COLO829 (cell line): ENCODE measurements around the gene INTS11.

Experiments used
- DNase-seq: peaks from one replicate; pipeline ENCODE4 v3.0.0; 2012; ENCODE audit warnings: low spot score

Gene INTS11

DNA sequence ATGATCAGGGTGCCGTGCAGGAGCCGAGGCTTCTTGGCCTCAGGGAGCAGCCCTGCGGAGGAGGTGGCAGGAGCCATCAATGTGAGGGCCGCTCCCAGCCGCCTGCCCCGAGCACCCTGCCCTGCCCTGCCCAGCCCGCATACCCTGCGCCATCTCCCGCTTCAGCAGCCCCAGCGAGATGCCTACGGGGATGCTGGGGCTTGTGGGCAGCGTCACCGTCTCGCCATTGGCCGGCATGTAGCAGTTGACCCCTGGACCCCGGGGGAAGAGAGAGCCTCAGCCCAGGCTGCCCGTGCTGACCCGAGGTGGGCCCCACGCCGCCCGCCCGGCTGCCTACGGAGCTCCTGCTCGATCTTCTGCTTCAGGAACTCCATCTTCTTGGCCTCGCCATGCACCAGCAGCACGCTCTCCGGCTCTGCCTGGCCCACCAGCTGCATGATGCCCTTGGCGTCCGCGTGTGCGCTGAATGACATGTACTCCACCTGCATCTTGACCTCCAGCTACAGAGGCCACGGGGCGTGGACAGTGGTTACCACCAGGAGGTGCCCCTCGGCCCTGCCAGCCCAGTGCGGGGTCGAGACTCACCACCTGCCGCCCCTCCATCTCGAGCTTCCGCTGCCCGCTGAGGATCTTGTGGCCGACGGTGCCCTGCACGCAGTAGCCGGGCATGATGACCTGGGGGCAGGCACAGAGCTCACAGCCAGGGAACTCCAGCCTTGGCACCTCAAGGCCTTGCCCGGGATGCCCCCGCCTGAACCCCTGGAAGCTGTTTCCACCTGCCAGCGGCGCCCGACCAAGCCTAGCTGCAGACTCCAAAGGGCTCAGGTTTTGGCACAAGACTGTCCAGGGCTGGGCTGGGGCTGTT is 11.8 kb downstream of the INTS11 start:
- no peak for DNase-seq

DNA sequence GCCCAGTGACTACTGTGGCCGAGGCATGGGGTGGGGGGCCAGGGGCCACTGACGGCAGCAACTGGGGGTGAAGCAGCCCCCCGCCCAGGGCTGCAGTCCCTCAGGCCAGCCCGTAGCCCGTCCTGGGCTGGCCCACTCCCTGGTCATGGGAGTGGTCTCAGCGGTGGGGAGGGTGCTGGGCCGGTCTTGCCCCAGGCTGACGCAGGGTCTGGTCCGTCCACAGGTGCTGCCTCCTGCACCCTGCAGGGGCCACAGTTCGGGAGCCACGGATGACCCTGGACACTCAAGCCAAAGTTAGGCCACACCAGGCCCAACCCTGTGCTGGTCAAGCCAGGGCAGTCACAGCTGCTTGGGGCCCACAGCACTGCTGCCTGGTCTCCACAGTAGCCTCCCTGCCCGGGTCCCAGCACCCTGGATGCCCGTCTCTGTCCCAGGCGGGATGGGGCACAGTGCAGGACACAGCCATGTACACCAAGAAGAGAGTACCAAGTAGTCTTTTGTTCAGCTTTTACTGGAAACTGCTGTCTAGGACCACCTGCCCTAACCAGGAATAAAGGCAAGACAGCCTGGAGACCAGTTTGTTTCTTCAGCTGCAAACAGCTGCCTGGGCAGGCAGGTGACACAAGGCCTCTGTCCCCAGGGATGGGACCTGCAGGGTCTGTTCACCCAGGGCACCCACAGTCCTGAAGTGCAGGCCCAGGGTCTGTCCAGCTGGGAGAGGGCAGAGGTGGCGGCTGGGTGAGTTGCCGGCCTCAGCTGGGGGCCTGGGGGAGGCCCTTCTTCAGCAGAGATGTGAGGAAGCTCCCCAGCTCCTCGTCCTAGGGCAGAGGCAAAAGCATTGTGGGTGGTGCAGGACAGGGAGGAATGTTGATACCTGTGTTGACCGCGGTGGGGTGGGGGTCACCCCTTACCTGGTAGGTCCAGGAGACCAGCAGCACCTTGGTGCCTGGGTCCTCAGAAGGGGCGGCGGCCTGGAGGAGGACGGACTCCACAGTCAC is 13.1 kb downstream of the INTS11 start:
- DNase-seq: no peak

- DNase-seq: no peak
These were observed 13.9 kb downstream of the INTS11 start for GRCh38 chr1:1310476-1311053.

- DNase-seq: no peak
These were observed 14.4 kb downstream of the INTS11 start for GRCh38 chr1:1310109-1310385.

- no peak for DNase-seq
These were observed 15.0 kb downstream of the INTS11 start for GRCh38 chr1:1309251-1310108.

DNA sequence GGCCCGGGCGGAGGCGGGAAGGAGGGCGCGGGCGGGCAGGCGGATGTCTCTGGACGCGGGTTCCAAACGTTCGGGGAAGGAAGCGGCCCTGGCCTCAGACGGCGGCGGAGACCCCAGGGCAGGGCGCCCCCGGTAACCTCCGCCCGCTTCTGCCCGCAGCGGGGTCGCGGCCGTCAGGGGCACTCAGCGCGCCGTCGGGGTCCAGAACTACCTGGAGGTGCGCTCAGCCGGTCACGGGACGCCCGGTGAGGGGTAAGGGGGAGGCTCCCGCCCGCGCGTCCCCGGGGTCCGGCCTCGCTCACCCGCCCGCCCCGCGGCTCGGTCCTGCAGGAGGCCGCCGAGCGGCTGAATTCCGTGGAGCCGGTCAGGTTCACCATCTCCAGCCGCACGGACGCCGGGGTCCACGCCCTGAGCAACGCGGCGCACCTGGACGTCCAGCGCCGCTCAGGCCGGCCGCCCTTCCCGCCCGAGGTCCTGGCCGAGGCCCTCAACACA is 15.7 kb downstream of the INTS11 start:
- no peak for DNase-seq

- DNase-seq: peak; percentile 94
These were observed 16.3 kb downstream of the INTS11 start, which contains the start of the genes ACAP3 and PUSL1 for GRCh38 chr1:1307923-1308755. ACAP3 (minus strand) TSS chr1:1307930; CDS start chr1:1307815, 115 bp downstream. PUSL1 (plus strand) TSS chr1:1308597; CDS start chr1:1308644, 47 bp downstream.

DNA sequence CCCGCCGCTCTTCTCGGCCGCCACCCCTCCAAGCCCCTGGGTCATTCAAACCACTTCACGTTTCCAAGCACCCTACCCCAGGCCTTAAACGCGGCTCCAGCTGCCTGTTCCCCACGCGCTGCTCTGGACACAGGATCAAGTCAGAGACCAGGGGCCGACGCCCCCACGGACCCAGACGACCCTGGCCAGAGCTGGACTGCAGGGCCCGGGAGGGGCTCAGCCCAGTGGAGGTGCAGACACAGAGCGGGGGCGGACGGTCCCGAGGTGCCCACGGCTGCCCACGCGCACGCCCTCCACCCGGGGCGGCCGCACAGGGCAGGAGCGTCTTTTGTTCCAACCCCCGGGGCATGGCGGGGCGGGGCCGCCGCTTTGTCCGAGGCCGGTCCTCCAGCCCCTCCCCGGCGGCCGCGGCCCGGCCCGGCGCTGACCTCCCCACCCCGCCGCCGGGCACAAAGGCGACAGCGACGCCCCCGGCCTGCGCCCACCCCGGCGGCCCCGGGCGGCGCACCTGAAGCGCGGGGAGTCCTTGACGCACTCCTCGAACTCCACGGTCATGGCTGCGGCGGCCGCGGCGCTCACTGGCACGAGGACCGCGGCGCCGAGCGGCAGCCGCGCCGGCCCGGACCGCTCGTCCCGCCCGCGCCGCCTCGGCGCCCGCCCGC is 17.1 kb downstream of the INTS11 start:
- no peak for DNase-seq

DNA sequence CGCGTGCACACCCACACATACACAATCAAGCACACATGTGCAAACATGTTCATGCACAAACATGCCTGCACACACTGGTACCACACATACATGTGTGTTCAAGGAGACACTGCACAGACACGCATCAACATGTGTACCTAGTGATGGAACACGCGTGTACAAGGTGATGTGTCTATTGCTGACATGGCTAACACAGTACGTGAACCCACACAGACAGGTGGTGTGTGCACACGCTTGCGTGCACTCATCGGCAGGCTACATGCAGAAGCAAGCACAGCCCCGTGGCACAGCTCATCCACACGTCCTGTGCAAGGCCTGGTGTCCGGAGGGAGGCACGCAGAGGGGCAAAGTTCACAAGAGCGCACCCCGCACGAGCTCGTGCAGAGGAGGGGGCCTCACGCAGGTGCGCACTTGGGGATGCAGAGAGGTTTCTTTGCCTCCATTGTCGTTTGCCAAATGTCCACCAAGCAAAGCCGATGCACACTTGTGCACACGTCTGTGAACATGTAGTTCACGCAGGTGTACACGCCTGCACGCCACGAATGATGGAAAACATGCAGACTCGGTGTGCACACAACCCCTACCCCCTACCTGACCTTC is 17.7 kb downstream of the INTS11 start:
- DNase-seq: no peak

DNA sequence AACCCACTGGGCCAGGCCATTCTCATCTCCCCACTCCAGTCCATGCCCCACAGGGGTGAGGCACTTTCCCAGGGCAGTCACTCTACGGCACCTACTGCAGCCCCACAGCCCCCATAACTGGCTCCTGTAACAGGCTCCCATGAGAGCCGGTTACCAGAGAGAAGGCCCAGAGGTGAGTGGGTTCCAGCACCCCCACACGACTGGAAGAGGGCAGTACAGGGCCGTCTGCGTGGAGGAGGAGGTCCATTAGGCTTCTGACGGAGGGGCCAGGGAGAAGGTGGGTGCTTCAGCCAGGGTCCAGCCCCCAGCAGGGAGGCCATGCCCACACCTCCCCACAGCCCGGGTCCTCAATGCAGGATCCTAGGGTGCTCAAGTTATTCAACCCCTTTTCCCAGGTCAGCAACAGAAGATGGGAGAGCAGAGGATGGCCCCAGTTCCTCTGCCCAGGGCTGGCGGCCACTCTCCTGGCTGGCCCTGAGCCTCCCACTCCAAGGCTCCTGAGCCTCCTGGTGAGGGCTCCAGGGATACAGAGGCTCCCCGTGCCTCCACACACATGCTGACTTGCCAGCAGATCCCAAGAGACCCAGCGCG is 18.3 kb downstream of the INTS11 start:
- no peak for DNase-seq

GRCh38 chr1:1305300-1306069 is 19.0 kb downstream of the INTS11 start:
- no peak for DNase-seq

DNA sequence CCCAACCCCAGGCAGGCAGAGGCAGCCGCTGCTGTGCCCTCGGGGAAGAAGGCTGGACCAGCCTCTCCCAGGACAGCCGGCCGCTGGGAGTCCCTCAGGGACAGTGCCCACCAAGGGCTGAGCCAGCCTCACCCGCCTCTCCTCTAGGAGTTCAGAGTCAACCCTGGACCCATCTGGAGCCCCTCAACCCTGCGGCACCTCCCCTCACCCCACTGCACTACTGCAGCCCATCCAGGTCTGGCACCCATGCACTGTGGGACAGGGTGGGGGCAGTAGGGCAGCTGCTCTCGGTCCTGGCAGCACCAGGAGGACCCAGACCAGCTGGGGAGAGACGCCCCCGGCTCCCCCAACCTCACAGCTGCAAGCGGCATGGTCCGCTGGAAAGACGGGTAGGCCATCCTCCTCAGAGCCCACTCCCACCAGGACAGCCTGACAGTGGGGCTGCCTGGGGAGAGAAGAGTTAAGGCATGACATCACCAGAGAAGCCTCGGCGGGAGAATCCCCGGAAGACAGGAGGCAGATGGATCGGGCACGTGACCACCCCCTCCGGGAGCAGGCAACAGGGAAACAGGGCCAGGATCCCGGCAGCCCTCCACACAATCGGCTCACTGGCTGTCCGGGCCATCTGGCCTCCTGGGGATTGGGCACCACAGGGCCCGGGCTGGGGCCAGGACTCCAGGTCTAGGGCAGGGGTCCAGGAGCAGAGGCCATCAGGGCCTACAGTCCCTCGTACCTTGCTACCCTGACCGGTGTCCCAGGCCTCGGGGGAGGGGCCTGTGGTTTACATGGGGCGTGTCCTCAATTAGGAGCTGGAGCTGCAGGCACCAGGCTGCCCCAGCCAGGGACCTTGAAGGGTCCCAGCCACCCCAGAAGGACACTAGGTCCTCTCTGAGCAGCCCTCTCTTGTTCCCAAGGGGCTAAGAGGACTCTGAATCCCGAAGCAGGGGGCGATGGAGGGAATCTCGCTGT is 19.8 kb downstream of the INTS11 start:
- no peak for DNase-seq

GRCh38 chr1:1303736-1304135 is 20.7 kb downstream of the INTS11 start:
- no peak for DNase-seq

DNA sequence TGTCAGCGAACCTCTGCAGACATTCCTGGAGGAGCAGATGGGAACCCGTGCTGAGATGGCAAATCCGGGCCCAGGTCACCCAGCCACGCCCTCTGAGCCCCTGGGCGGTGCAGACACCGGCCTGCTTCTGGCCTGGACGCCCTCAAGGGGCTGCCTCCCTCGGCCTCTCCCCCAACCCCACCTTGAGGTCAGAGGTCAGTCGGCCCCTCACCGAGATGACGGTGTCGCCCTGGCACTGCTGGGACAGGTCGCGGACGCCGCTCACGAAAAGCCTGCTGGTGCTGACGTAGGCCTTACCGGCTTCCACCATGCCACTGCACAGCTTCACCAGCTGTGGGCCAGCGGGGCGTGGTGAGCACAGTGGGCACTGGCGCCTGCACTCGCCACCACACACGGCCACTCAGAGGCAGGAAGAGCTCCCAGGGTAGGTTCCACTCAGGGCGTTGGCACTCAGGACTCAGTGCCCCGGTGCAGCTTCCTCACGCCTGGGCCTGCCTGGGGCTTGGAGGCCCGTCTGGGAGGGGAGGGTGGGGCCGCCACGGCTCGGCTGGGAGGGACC is 21.4 kb downstream of the INTS11 start:
- DNase-seq: no peak

- no peak for DNase-seq
These were observed 22.4 kb downstream of the INTS11 start for GRCh38 chr1:1302006-1302430.

- DNase-seq: no peak
These were observed 24.1 kb downstream of the INTS11 start for GRCh38 chr1:1300352-1300739.
